IPS-NIHi11 (cell line): Measurements from ENCODE around the gene C9.
"Not testable (repeated sequence)": the region's sequence is repeated elsewhere in the genome, so short reads cannot be mapped to it uniquely, and the experiment has no call there.

Source experiments
- DNase-seq: peaks from one replicate; pipeline ENCODE4 v3.0.0; 2012; ENCODE audit warnings: mixed read lengths, low spot score

The C9 gene

DNA sequence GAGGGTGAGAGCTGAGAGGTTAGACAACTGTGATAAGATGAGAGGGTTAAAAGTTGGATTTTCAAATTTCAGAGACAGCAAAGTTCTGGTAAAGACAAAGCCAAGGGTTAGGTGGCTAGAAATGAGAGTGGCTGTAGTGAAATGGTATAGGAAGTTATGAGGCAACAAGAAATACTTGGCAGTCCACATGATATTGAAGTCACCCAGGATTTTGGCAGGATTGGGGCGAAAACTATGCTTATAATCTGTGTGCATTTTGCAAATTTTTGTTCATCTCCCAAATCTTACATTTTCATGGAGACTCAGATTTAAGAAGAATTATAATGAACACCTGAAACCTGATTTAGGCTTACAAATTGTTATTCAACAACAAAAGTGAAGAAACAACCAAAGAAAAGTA, 35.6 kb downstream of the C9 start:
- DNase-seq, result no peak

DNA sequence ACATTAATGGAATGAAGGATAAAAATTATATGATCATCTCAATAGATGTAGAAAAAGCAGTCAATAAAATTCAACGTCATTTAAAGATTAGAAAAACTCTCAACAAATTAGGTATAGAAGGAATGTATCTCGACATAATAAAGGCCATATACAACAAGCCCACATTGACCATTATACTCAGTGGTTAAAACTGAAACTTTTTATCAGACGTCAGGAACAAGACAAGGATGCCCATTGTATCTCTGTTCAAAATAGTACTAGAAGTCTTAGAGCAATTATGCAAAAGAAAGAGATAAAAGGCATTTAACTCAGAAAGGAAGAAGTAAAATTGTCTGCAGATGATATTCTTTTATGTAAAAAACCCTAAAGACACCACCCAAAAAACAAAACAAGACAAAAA, 40.8 kb downstream of the C9 start:
- no peak for DNase-seq

- no peak for DNase-seq
Measured at GRCh38 chr5:39319395-39319794, 44.9 kb downstream of the C9 start.

DNA sequence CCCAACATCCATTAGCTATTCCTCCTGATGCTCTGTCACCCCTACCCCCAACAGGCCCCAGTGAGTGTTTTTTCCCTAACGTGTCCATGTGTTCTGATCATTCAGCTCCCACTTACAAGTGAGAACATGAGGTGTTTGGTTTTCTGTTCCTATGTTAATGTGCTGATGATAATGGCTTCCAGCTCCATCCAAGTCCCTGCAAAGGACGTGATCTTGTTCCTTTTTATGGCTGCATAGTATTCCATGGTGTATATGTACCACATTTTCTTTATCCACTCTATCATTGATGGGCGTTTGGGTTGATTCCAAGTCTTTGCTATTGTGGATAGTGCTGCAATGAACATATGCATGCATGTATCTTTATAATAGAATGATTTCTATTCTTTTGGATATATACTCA, 47.8 kb downstream of the C9 start:
- DNase-seq, result not testable (repeated sequence)

- no peak for DNase-seq
Measured at GRCh38 chr5:39315995-39316394, 48.3 kb downstream of the C9 start.

DNA sequence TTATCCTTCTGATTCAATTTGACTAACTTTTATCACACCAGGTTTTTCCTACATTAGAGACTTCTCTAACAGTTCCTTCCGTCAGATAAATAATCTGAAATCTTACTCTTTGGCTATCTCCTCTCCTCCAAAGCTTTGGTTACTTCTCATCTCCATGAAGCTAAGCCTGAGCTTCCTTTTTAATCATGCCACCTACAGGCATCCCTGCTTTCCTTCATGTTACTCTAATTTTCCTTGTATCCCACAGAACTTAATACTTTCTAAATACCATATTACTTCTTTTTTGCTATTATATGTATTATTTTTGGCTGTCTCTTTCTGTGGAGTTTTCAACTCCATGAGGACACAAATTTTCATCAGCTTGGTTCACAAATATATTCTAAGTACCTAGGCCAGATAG, 49.7 kb downstream of the C9 start:
- DNase-seq, result no peak

- DNase-seq, result no peak
Measured at GRCh38 chr5:39309534-39309933, 54.8 kb downstream of the C9 start.

DNA sequence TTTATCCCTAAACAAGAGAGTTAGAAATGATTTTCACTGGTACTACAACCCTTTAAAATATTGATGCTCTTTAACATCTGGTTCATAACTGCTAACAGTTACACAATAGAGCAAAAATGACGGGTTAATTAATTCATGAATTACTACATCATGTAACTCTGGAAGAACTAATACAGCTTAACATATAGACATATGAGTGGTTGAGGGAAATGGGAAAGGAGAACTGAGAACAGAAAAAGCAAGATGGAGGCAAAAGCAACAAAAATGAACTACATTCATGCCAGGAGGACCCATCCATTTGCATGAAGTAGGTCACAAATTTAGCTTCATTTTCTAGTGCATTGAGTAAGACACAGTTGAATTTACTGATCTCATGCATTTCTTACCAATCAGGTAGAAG, 61.8 kb downstream of the C9 start:
- no peak for DNase-seq

GRCh38 chr5:39301406-39301805, 62.9 kb downstream of the C9 start:
- no peak for DNase-seq

DNA sequence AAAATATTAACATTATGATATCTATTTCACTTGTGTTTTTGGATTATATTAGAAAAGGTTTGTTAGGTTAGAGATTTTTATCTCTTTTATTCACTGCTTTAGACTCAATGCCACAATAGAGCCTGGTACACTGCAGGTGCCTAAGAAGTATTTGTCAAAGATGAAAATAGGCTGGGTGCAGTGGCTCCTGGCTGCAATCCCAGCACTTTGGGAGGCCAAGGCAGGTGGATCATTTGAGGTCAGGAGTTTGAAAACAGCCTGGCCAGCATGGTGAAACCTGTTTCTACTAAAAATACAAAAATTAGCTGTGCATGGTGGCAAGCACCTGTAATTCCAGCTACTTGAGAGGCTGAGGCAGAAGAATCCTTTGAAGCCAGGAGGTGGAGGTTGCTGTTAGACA, 64.3 kb downstream of the C9 start:
- no peak for DNase-seq

DNA sequence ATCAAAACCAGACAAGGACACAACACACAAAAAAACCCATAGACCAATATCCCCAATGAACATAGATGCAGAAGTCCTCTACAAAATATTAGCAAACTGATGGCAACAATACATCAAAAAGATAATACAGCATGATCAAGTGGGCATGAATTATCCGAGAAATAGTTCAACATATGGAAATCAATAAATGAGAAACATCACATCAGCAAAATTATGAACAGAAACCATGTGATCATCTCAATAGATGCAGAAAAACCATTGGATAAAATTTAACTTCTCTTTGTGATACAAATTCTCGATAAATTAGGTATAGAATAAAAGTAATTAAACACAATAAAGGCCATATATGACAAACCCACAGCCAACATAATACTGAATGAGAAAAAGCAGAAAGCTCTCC, 69.6 kb downstream of the C9 start:
- no peak for DNase-seq

DNA sequence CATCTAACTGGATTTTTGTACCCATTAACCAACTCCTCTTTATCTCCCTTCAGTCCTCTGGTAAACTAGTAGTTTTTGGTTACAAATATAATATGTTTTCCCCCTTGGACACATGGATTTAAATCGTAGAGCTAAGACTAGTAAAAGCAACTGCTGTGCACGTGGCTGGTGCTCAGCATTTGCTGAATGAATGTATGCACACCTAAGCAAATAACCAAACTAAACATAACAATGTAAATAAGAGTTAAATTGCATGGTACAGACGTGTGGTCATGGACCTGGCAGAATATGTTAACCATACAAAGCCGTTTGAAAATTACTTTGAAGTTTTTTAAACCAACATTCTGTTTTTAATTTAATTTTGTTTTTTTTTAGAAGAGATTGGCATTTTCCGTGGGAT, 79.7 kb downstream of the C9 start:
- DNase-seq, result no peak

GRCh38 chr5:39283231-39283818, 81.0 kb downstream of the C9 start:
- peak; percentile 74 for DNase-seq

GRCh38 chr5:39282561-39282960, 81.7 kb downstream of the C9 start:
- DNase-seq, result no peak

GRCh38 chr5:39275865-39276264, 88.4 kb downstream of the C9 start:
- not testable (repeated sequence) for DNase-seq

GRCh38 chr5:39274398-39275085, 89.8 kb downstream of the C9 start:
- DNase-seq, result no peak

DNA sequence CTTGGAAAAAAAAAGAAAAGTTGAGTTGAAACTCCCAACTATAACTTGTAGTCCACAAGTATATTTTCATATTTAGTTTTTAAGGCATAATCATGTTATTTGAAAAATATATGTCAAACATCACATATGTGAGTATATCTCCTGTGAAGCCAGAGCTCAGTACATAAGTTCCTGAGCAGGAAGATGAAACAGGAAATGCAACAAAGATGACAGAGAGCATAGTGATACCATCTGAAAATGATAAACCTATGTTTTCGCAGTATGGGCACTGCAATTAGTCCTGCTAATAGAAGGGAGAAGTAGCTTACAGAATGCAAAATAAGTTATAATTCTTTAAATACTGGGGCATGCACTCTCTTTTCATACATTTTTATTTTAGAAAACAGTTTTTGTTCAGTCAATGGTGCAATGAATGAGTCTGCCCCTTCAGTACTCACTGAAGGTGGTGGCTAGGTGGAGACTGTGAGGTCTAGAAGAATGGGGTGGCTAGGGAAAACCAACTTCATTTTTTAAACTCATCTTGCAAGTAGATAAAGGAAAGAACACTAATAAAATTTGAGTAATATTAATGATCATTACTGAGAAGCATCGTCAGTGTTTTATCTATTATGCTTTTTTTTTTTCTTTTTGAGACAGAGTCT, 90.9 kb downstream of the C9 start:
- no peak for DNase-seq

- not testable (repeated sequence) for DNase-seq
Measured at GRCh38 chr5:39272869-39273231, 91.4 kb downstream of the C9 start.

DNA sequence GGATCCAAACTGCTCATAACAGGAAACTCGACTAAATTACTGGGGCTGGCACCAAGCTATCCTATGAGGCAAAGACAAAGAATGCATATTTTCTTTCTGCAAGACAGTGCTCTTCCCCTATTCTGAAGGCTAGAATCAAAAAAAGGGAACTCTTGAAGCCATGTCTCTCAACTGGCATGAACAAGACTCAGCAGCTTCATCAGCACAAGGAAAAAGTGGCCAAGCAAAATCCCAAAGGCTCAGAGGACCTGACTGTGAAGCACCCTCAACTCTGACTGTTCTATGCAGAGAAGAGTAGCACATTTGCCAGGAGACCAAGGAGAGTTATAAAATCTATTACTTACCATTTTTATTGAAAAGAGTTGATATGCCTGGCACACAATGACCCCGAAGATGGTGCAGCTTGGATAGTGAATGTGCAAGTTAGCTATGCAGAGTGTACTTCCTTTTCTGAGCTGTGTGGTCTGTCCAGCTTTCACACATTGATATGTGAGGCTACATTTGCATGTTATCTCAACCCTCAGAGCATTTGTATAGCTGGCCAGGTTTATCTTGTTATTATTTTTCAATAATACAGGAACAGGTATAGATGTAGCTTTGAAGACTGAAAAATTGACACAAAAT, 94.0 kb downstream of the C9 start:
- DNase-seq, result no peak

GRCh38 chr5:39267186-39267585, 97.1 kb downstream of the C9 start:
- no peak for DNase-seq

- DNase-seq, result no peak
Measured at GRCh38 chr5:39266442-39266841, 97.9 kb downstream of the C9 start.

DNA sequence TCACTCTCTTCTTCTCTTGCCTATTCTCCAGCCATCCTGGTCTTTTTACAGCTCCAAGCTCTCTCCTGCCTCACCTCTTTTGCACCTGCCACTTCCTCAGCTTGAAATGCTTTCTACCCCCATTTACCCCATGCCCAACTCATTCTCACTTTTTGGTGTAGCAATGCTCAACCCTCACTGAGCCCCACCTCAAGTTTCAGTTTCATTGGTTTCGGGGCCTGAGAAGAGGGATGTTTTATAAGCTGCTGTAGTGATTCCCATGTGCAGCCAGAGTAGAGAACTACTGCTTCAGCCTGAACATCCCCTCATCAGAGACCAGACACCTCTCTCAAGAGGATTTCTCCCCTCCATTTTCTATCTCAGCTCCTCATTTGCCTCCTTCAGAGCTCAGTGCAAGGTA, 99.8 kb downstream of the C9 start:
- DNase-seq, result no peak

DNA sequence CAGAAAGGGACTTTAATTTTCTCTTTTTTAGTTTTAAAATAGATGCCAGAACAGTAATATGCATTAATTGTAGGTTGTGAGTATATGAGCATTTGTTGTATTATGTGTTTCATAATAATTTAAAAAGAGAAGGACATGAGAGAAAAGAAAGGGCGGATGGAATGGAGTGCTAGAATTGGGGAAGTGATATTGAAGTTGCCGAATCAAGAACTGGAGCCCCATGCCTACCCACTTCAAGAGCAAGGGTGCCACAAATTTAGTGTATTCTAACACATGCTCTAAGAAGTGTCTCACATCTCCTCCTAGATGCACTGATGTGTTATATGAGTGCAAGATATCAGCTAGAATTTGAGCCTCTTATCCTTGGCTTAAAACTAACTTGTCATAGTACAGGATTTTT, 101.3 kb downstream of the C9 start:
- DNase-seq, result no peak
